IMR-90 (cell line): ENCODE results near the gene TNNC2. TPM values are rescaled to one million over a fixed set of nuclear protein-coding genes. Genes with fewer than 3 reads are reported as not detected.

ENCODE experiments used
- ATAC-seq: fragments of 200-7000 bp; cut with Tn5 transposase; 2 replicates; pipeline ENCODE4 v1.9.1; 2020; ENCODE audit warnings: low read depth, mild to moderate bottlenecking, moderate library complexity
- BruUV-seq: library from RNA; stranded (reverse); fragments of 400-500 nt; replicated peaks from 2 replicates; lab custom pipeline; 2021; lab: Mats Ljungman, UMichigan
- CTCF ChIA-PET: fragments of 300-600 bp; formaldehyde crosslinking; extraction: SDS; loops from one replicate; lab custom pipeline; 2021; ENCODE audit warnings: antibody characterized with exemption; lab: Yijun Ruan, JAX
- POLR2A ChIA-PET: fragments of 300-600 bp; sonication (Branson Sonifier 250); formaldehyde crosslinking; loops from one replicate; lab custom pipeline; 2022; ENCODE audit warnings: antibody characterized with exemption; ENCODE audit not compliant: unreplicated experiment; lab: Charles Lee
- DNase-seq: peaks from one replicate; pipeline ENCODE4 v3.0.0; 2013
- H2AFZ ChIP-seq: replicated peaks from 2 replicates; pipeline ENCODE3; 2013; ENCODE audit warnings: low read length, mild to moderate bottlenecking; ENCODE audit not compliant: poor library complexity
- H2AK5ac ChIP-seq: 2 replicates; pipeline ENCODE4 v1.6.1; 2013; ENCODE audit warnings: low read depth, low read length, inconsistent platforms
- H2AK9ac ChIP-seq: replicated peaks from 2 replicates; pipeline ENCODE3; 2013; ENCODE audit warnings: mild to moderate bottlenecking, low read depth, low read length, moderate library complexity; ENCODE audit not compliant: poor library complexity
- H2BK120ac ChIP-seq: 2 replicates; pipeline ENCODE4 v1.6.1; 2013; ENCODE audit warnings: low read depth, low read length, inconsistent platforms
- H2BK15ac ChIP-seq: 3 replicates; pipeline ENCODE4 v1.6.1; 2013; ENCODE audit warnings: low read depth, low read length, inconsistent platforms
- H2BK20ac ChIP-seq: 2 replicates; pipeline ENCODE4 v1.6.1; 2013; ENCODE audit warnings: low read depth, mild to moderate bottlenecking, inconsistent platforms, low read length, moderate library complexity
- H2BK5ac ChIP-seq: 2 replicates; pipeline ENCODE4 v1.6.1; 2013; ENCODE audit warnings: mild to moderate bottlenecking, low read depth, low read length, inconsistent platforms; ENCODE audit not compliant: poor library complexity, severe bottlenecking
- H3K14ac ChIP-seq: replicated peaks from 2 replicates; pipeline ENCODE4 v1.6.1; 2013; ENCODE audit warnings: low read depth, low read length, inconsistent platforms
- H3K18ac ChIP-seq: 2 replicates; pipeline ENCODE4 v1.6.1; 2013; ENCODE audit warnings: low read depth, low read length, control low read depth
- H3K23ac ChIP-seq: 2 replicates; pipeline ENCODE4 v1.6.1; 2013; ENCODE audit warnings: low read depth, low read length, inconsistent platforms
- H3K27ac ChIP-seq: 2 replicates; pipeline ENCODE4 v1.5.1; 2013; ENCODE audit warnings: mild to moderate bottlenecking, control low read depth, low read length; ENCODE audit not compliant: insufficient read depth
- H3K27me3 ChIP-seq: 2 replicates; pipeline ENCODE4 v1.6.1; 2013; ENCODE audit warnings: low read length; ENCODE audit not compliant: control insufficient read depth, insufficient read depth
- H3K36me3 ChIP-seq: 2 replicates; pipeline ENCODE4 v1.6.1; 2013; ENCODE audit warnings: low read length, mixed read lengths; ENCODE audit not compliant: control insufficient read depth, insufficient read depth
- H3K4ac ChIP-seq: 2 replicates; pipeline ENCODE4 v1.6.1; 2013; ENCODE audit warnings: low read depth, low read length, inconsistent platforms
- H3K4me1 ChIP-seq: 2 replicates; pipeline ENCODE4 v1.6.1; 2013; ENCODE audit warnings: low read length, mixed read lengths; ENCODE audit not compliant: control insufficient read depth, insufficient read depth
- H3K4me2 ChIP-seq: 2 replicates; pipeline ENCODE4 v1.6.1; 2013; ENCODE audit warnings: low read depth, mild to moderate bottlenecking, control low read depth, low read length, moderate library complexity
- H3K4me3 ChIP-seq: 2 replicates; pipeline ENCODE4 v1.5.1; 2013; ENCODE audit warnings: low read depth, mild to moderate bottlenecking, control low read depth, low read length, moderate library complexity; ENCODE audit not compliant: insufficient read depth
- H3K56ac ChIP-seq: 2 replicates; pipeline ENCODE4 v1.6.1; 2013; ENCODE audit warnings: low read length, inconsistent platforms; ENCODE audit not compliant: insufficient read depth; ENCODE audit errors: extremely low read depth
- H3K79me1 ChIP-seq, 2 experiments: 2 replicates each; pipeline ENCODE4 v1.6.1; 2013; ENCODE audit warnings: low read length in 2 of 2, inconsistent platforms in 1 of 2, low read depth in 1 of 2
- H3K9ac ChIP-seq: 2 replicates; pipeline ENCODE4 v1.6.1; 2013; ENCODE audit warnings: low read depth, low read length, control low read depth
- H3K9me1 ChIP-seq: 2 replicates; pipeline ENCODE4 v1.6.1; 2013; ENCODE audit warnings: low read length, inconsistent platforms; ENCODE audit not compliant: insufficient read depth
- H3K9me3 ChIP-seq: 2 replicates; pipeline ENCODE4 v1.6.1; 2013; ENCODE audit warnings: low read length; ENCODE audit not compliant: control insufficient read depth, insufficient read depth
- H4K20me1 ChIP-seq: 2 replicates; pipeline ENCODE4 v1.6.1; 2013; ENCODE audit warnings: low read length, inconsistent platforms; ENCODE audit not compliant: insufficient read depth
- H4K5ac ChIP-seq: 2 replicates; pipeline ENCODE4 v1.6.1; 2013; ENCODE audit warnings: mild to moderate bottlenecking, low read depth, low read length, control low read depth
- H4K8ac ChIP-seq, 2 experiments: 2 replicates each; pipeline ENCODE4 v1.6.1; 2013; ENCODE audit warnings: low read depth in 2 of 2, low read length in 2 of 2, control low read depth in 1 of 2, inconsistent platforms in 1 of 2
- H4K91ac ChIP-seq: 2 replicates; pipeline ENCODE4 v1.6.1; 2013; ENCODE audit warnings: low read depth, low read length, inconsistent platforms; ENCODE audit not compliant: insufficient read depth
- ELK1 ChIP-seq: fragments of 150-350 bp; IDR thresholded peaks from 2 replicates; pipeline ENCODE4 v1.6.1; 2016; ENCODE audit warnings: low read depth, mild to moderate bottlenecking, low read length, moderate library complexity, borderline replicate concordance
- WGBS, 2 experiments: methylation state at CpG; one replicate each; pipeline versions ENCODE4 v1.1.5 to v1.1.7; 2013; ENCODE audit warnings: missing lambda C conversion rate in 2 of 2; ENCODE audit not compliant: insufficient read length in 1 of 2; ENCODE audit errors: extremely low coverage in 2 of 2; 5-methylcytosine and 5-hydroxymethylcytosine counted together
- dilution Hi-C: fragments of 300-500 bp; cut with HindIII; formaldehyde crosslinking; loops from one replicate; pipeline ENCODE4 v1.14.3; 2018; ENCODE audit warnings: low sequenced_read_pairs; ENCODE audit not compliant: unreplicated experiment
- in situ Hi-C: fragments of 300-500 bp; cut with MboI; formaldehyde crosslinking; loops from 3 replicates; pipeline ENCODE4 v1.14.3; 2019; ENCODE audit warnings: low sequenced_read_pairs, inconsistent platforms, mixed read lengths
- intact Hi-C: fragments of 100-400 bp; cut with micrococcal nuclease; formaldehyde crosslinking; loops from 2 replicates; pipeline ENCODE4 v1.10.0; 2022
- polyA plus RNA-seq, 3 experiments: library from polyadenylated mRNA; depleted of rRNA; stranded (reverse); fragments of >200 nt; gene quantifications; 2 replicates each; pipeline ENCODE4 v1.2.3, GENCODE V29; 2012; ENCODE audit warnings: low replicate concordance in 1 of 3
- total RNA-seq: library from RNA; depleted of rRNA; stranded (reverse); fragments of >200 nt; gene quantifications from 2 replicates; pipeline ENCODE4 v1.2.3, GENCODE V29; 2012

TNNC2 gene
- total and polyA plus RNA-seq, 2 of the 4 experiments (the other 2 are of a cell fraction) = 0.46 TPM; not detected in 1

GRCh38 chr20:45863543-45864470 is 36.7 kb upstream of the TNNC2 start:
- no peaks in the 10 kb centered on the region; the same call in 1 of the 2 replicates for H4K20me1 ChIP-seq
- H3K27me3 ChIP-seq = no peaks in the 10 kb centered on the region
- no peak overlapping the region for H3K27ac ChIP-seq
- ChIA-PET POLR2A (no interaction called here), CTCF (no interaction called here)
- no peak overlapping the region for H3K4me3 ChIP-seq
- peaks cover 4% of the 10 kb centered on the region; the same call in 1 of the 2 replicates for H3K4me1 ChIP-seq
- H2AK5ac ChIP-seq = no peak overlapping the region
- H4K5ac ChIP-seq = no peak overlapping the region
- intact Hi-C loops = no loop called here
- no peak overlapping the region for H2AFZ ChIP-seq
- no peak overlapping the region for H3K23ac ChIP-seq
- H2BK5ac ChIP-seq = no peak overlapping the region
- no peaks in the 10 kb centered on the region for H3K36me3 ChIP-seq
- dilution Hi-C loops = no loop called here
- no peak overlapping the region for H4K8ac ChIP-seq
- no peak overlapping the region for H3K18ac ChIP-seq
- H3K4me2 ChIP-seq = no peak overlapping the region
- no peak overlapping the region for H3K9ac ChIP-seq
- WGBS, 2 experiments = 80% methylated on average over 1 of the region's 7 CpGs; no CpG with 5 or more reads in 1 of the 2 experiments
- no peak overlapping the region for H2AK9ac ChIP-seq
- no peak overlapping the region for H3K4ac ChIP-seq
- H3K14ac ChIP-seq = no peak overlapping the region
- peaks cover 16 to 24% of the 10 kb centered on the region in 2 experiments for H3K79me1 ChIP-seq
- H4K91ac ChIP-seq = no peak overlapping the region; the same call in 1 of the 2 replicates
- ATAC-seq (no peak), DNase-seq (no peak)
- H2BK15ac ChIP-seq = no peak overlapping the region
- H3K56ac ChIP-seq = no peak overlapping the region
- no peak for TF ChIP-seq ELK1
- H3K9me1 ChIP-seq = no peaks in the 10 kb centered on the region; the same call in 1 of the 2 replicates
- no peaks in the 10 kb centered on the region for H3K9me3 ChIP-seq
- no TSS peak for BruUV-seq
- in situ Hi-C loops = no loop called here
- no peak overlapping the region for H2BK120ac ChIP-seq
- H2BK20ac ChIP-seq = no peak overlapping the region
